Stimulated activated CD8-positive, alpha-beta memory T cell treated with anti-CD3 and anti-CD28 coated beads, Interleukin-15, amount 100 ng/mL, for 1 hour (primary cell): ENCODE measurements around the gene PIEZO1.

Experiments
- DNase-seq: peaks from one replicate; pipeline ENCODE4 v3.0.0-alpha.2; 2020; ENCODE audit warnings: low read depth

Gene PIEZO1

GRCh38 chr16:88749358-88749757 lies 35.7 kb downstream of the PIEZO1 start:
- DNase-seq, result no peak

- DNase-seq, result no peak
Observed at GRCh38 chr16:88748364-88748763, 36.7 kb downstream of the PIEZO1 start.

- DNase-seq, result no peak
Observed at GRCh38 chr16:88747588-88748301, 37.3 kb downstream of the PIEZO1 start.

- no peak for DNase-seq
Observed at GRCh38 chr16:88746506-88746905, 38.5 kb downstream of the PIEZO1 start.

- no peak for DNase-seq
Observed at GRCh38 chr16:88744577-88745521, 40.2 kb downstream of the PIEZO1 start.

- DNase-seq, result peak; percentile 59
Observed at GRCh38 chr16:88743693-88744576, 41.1 kb downstream of the PIEZO1 start.

GRCh38 chr16:88742896-88743605 lies 42.0 kb downstream of the PIEZO1 start:
- DNase-seq, result no peak

- DNase-seq, result no peak
Observed at GRCh38 chr16:88741368-88741767, 43.7 kb downstream of the PIEZO1 start.

- DNase-seq, result no peak
Observed at GRCh38 chr16:88740727-88741055, 44.3 kb downstream of the PIEZO1 start.

GRCh38 chr16:88739977-88740726 lies 44.9 kb downstream of the PIEZO1 start:
- DNase-seq, result no peak

GRCh38 chr16:88739139-88739976 lies 45.7 kb downstream of the PIEZO1 start:
- no peak for DNase-seq

GRCh38 chr16:88738151-88739084 lies 46.6 kb downstream of the PIEZO1 start:
- DNase-seq, result no peak

- peak; percentile 24 for DNase-seq
Observed at GRCh38 chr16:88737298-88738150, 47.5 kb downstream of the PIEZO1 start.

GRCh38 chr16:88736496-88736895 lies 48.5 kb downstream of the PIEZO1 start:
- DNase-seq, result no peak

- DNase-seq, result no peak
Observed at GRCh38 chr16:88736088-88736487, 48.9 kb downstream of the PIEZO1 start.

- DNase-seq, result no peak
Observed at GRCh38 chr16:88735616-88736015, 49.4 kb downstream of the PIEZO1 start.

- DNase-seq, result no peak
Observed at GRCh38 chr16:88735121-88735520, 49.9 kb downstream of the PIEZO1 start.

- DNase-seq, result no peak
Observed at GRCh38 chr16:88734361-88734728, 50.7 kb downstream of the PIEZO1 start.
